ENCODE results near the gene TRABD2A.

DNA sequence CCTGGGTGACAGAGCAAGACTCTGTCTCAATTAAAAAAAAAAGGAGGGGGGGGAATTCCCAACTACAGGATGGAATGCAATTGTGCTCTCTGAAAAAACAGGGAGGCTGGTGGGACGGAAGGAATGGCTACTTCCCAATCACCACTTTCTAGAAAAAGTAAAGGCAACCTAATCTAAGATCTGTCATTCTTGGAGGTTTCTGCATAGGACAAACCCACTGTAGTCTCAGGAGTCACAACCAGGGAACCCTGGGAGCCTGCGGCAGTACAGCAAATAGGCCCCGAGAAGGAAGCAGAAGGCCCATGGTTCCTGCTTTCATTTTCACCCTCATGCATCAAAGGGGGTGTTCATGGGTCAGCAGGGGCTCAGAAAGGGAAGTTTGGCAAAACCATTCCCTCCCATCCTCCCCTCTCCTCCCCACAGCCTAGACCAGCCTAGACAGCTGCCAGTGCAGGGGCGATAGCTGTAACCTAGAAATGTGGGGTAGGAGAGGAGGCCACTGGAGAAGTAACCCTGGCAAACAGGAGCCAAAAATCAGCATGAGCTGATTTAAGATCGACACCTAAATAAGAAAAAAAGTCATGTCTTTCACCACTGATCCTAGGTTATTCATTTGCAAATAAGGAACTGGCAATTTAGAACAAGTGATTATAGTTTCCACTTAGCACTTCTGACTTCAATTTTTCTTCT, 48.0 kb downstream of the TRABD2A start:
- TF ChIP-seq, protein P1, sequence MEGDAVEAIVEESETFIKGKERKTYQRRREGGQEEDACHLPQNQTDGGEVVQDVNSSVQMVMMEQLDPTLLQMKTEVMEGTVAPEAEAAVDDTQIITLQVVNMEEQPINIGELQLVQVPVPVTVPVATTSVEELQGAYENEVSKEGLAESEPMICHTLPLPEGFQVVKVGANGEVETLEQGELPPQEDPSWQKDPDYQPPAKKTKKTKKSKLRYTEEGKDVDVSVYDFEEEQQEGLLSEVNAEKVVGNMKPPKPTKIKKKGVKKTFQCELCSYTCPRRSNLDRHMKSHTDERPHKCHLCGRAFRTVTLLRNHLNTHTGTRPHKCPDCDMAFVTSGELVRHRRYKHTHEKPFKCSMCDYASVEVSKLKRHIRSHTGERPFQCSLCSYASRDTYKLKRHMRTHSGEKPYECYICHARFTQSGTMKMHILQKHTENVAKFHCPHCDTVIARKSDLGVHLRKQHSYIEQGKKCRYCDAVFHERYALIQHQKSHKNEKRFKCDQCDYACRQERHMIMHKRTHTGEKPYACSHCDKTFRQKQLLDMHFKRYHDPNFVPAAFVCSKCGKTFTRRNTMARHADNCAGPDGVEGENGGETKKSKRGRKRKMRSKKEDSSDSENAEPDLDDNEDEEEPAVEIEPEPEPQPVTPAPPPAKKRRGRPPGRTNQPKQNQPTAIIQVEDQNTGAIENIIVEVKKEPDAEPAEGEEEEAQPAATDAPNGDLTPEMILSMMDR (IDR thresholded peaks at IDR 0.05): no peak
- no peak for TF ChIP-seq POLR2AphosphoS5 (IDR thresholded peaks at IDR 0.05)
